Mammary epithelial cell (primary cell): ENCODE measurements around the gene CAMTA1.

Experiments
- EZH2 ChIP-seq: IDR thresholded peaks from 2 replicates; pipeline ENCODE4 v1.6.1; 2012; ENCODE audit warnings: low read length, inconsistent platforms, borderline replicate concordance
- TF ChIP-seq, protein P1 (sequence below), 2 donors: IDR thresholded peaks in 1 of 2; conservative IDR thresholded peaks in 1 of 2; 2 replicates each; pipeline ENCODE4 v1.5.1; 2011 to 2012; ENCODE audit warnings: inconsistent platforms in 2 of 2, low read length in 2 of 2, mild to moderate bottlenecking in 2 of 2, control low read depth in 1 of 2, low read depth in 1 of 2; ENCODE audit not compliant: insufficient read depth in 1 of 2; ENCODE audit errors: extremely low read depth in 1 of 2

DNA sequence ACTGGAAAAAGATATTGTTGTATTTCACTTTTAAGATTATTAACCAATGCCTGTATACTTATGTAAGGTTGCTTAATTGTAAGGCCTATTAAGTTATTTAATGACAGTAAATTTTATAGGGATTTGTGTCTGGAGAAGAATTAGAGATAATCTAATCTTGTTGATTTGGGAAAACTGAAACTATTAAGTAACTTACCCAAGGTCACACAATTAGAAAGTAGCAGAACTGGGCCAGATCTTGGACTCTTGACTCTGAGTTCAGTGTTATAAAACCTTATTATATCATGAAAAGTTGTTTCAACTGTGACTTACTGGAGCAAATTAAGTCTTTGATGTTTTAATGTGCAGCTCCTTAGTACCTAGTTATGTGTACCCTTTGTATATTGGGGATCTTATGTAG lies 38.5 kb downstream of the CAMTA1 start:
- TF ChIP-seq, protein P1, sequence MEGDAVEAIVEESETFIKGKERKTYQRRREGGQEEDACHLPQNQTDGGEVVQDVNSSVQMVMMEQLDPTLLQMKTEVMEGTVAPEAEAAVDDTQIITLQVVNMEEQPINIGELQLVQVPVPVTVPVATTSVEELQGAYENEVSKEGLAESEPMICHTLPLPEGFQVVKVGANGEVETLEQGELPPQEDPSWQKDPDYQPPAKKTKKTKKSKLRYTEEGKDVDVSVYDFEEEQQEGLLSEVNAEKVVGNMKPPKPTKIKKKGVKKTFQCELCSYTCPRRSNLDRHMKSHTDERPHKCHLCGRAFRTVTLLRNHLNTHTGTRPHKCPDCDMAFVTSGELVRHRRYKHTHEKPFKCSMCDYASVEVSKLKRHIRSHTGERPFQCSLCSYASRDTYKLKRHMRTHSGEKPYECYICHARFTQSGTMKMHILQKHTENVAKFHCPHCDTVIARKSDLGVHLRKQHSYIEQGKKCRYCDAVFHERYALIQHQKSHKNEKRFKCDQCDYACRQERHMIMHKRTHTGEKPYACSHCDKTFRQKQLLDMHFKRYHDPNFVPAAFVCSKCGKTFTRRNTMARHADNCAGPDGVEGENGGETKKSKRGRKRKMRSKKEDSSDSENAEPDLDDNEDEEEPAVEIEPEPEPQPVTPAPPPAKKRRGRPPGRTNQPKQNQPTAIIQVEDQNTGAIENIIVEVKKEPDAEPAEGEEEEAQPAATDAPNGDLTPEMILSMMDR (conservative IDR thresholded peaks at IDR 0.05 in 1 of 2, IDR thresholded peaks at IDR 0.05 in 1 of 2; ENCODE audit: extremely low read depth in 1 of 2, insufficient read depth in 1 of 2, low read depth in 1 of 2, low read length in 2 of 2), result no peak
- no peak for TF ChIP-seq EZH2
